ENCODE results near the gene RAB17.

GRCh38 chr2:237613679-237614078, 23.1 kb upstream of the RAB17 start:
- no peak for TF ChIP-seq POLR2A (IDR thresholded peaks at IDR 0.05)
- TF ChIP-seq, protein P1, sequence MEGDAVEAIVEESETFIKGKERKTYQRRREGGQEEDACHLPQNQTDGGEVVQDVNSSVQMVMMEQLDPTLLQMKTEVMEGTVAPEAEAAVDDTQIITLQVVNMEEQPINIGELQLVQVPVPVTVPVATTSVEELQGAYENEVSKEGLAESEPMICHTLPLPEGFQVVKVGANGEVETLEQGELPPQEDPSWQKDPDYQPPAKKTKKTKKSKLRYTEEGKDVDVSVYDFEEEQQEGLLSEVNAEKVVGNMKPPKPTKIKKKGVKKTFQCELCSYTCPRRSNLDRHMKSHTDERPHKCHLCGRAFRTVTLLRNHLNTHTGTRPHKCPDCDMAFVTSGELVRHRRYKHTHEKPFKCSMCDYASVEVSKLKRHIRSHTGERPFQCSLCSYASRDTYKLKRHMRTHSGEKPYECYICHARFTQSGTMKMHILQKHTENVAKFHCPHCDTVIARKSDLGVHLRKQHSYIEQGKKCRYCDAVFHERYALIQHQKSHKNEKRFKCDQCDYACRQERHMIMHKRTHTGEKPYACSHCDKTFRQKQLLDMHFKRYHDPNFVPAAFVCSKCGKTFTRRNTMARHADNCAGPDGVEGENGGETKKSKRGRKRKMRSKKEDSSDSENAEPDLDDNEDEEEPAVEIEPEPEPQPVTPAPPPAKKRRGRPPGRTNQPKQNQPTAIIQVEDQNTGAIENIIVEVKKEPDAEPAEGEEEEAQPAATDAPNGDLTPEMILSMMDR (IDR thresholded peaks at IDR 0.05), result no peak

Data from uterus (tissue), 2 donors.